Stimulated activated CD4-positive, alpha-beta T cell treated with anti-CD3 and anti-CD28 coated beads, Interleukin-4, amount 100 ng/mL, for 24 hours (primary cell): Measurements from ENCODE around the gene NME9.
"Not testable (repeated sequence)": the region's sequence is repeated elsewhere in the genome, so short reads cannot be mapped to it uniquely, and the experiment has no call there.

Source experiments
- DNase-seq: peaks from one replicate; pipeline ENCODE4 v3.0.0-alpha.2; 2020

NME9 gene, protein sequence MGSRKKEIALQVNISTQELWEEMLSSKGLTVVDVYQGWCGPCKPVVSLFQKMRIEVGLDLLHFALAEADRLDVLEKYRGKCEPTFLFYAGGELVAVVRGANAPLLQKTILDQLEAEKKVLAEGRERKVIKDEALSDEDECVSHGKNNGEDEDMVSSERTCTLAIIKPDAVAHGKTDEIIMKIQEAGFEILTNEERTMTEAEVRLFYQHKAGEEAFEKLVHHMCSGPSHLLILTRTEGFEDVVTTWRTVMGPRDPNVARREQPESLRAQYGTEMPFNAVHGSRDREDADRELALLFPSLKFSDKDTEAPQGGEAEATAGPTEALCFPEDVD

GRCh38 chr3:138329127-138329983 lies at the start of gene NME9:
Gene NME9, minus strand, starts transcription at chr3:138329851. Its CDS starts 516 bp downstream, at chr3:138329335.
- DNase-seq = peak; percentile 88

GRCh38 chr3:138378990-138379389 lies 49.3 kb upstream of the NME9 start:
- DNase-seq = no peak

- DNase-seq = no peak
Observed at GRCh38 chr3:138378331-138378730, 48.7 kb upstream of the NME9 start.

DNA sequence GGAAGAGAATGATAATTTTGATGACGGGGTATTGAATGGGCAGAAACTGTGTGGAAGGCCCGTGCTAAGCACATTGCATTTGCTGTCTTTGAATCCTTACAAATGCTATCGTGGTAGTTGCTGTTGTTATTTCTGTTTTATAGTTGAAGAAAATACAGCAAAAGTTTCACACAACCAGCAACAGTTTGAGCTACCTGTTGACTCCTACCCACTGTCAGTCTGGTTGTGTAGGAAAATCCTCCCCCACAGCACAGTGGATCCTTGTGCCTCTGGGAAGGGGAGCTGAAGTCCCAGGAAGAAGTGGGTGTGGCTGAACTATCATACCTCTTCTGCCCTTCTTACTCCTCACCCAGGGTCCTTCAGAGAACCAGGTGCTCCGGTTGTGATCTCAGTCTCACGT lies 48.2 kb upstream of the NME9 start:
- DNase-seq = no peak

- not testable (repeated sequence) for DNase-seq
Observed at GRCh38 chr3:138377212-138377611, 47.6 kb upstream of the NME9 start.

DNA sequence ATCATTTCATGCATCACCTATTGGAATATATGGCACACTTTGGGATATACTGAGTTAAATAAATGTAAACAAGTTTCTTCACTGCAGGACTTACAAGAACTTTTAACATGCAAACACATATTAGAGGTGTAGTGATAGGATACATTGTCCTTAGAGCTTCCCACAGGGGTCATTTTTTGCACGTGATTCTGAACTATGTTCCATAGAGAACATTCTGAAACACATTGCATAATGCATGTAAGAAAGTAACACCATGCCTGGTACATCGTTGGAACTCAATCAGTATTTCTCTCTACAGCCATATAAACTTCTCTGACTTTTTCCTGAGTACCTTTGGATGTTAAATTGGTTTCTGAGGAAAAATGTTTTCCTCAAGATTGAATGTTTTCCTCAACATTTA lies 47.0 kb upstream of the NME9 start:
- DNase-seq = no peak

- no peak for DNase-seq
Observed at GRCh38 chr3:138375447-138375846, 45.8 kb upstream of the NME9 start.

GRCh38 chr3:138374573-138375134 lies 45.0 kb upstream of the NME9 start:
- no peak for DNase-seq

GRCh38 chr3:138373736-138374094 lies 44.1 kb upstream of the NME9 start:
- DNase-seq = no peak

DNA sequence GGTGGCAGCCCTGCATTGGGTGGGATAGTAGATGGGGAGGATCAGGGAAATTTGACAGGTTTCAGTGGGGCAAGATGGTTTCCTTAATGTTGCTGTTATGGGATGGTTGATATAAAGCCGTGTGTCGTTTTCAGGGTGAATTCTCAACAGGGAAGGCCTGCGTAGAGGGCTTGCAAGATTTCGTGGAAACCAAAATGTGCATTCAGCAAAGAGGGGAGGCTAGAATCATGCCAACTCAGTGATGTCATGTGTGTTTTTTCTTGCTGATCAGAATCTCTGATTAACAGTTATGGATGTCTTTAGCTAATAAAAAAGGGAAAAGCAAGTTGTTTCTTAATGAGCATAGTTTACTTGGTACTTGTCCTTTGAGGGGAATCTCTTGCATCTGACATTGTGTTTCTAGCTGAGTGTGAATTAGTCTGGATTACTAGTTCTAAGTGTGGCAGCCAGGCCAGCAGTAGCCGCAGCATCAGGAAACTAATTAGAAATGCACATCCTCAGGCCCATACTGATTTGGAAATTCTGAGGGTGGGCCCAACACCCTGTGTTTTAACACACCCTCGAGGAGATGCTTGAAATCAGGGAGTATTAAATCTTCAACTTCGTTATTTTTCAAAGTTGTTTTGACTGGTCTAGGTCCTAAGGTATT lies 43.6 kb upstream of the NME9 start:
- no peak for DNase-seq

DNA sequence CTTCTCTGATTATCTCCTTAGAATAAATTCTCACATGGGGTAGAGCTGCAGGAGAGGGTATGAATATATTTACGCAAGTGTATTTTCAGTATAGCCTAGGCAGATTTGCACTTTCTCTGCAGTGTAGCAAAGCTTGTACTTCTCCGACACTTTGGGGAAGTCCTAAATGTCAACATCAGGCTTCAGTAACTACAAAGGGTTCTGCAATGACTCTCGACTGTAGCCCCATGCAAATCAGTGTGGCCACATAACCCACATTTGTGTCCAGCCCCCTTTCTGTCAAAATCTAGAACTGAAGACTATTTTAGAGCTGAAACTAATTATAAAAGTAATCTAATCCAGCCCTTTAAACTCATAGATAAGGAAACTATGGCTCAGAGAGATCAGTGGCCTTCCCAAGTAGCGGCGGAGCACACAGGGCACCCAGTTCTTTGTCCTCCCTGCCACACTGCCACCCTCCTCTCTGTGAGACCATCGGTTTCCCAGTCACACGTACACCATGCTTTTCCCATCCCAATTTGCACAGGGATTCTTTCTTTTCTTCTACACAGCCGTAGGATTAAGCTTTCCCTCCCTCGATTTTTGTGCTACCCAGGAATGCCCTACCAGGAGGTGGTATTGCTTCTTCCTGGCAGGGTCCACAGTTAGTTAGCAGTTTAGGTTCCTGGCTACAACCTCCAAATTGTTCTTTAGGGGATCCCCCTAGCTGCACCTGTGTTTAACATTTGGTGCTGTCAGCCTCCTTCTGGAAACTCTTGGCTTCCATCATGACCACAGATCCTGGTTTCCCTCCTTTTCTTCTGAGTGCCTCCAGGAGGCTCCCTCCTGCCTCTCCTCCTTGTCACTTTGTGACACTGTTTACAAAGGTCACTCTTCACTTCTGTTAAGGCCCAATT lies 41.7 kb upstream of the NME9 start:
- no peak for DNase-seq

- no peak for DNase-seq
Observed at GRCh38 chr3:138370321-138370720, 40.7 kb upstream of the NME9 start.

GRCh38 chr3:138369151-138369900 lies 39.7 kb upstream of the NME9 start:
- no peak for DNase-seq

DNA sequence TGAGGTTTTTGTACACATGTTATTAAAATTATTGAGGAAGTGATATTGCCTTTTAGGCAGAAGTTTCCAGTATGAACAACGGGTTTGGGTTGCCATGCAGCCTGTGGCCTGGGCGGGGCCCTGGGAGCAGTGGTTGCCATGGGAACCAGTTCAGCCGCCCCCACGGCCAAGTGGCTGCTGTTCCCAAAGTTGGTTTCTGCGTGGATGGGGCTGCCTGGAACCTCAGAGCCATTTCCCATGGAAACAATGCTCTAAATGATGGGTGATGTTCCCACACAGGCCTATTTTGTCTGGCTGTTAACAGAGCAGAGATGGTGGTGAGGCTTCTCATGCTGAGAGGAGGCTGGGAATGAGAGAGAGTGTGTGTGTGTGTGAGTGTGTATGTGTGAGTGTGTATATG lies 38.3 kb upstream of the NME9 start:
- DNase-seq = no peak

DNA sequence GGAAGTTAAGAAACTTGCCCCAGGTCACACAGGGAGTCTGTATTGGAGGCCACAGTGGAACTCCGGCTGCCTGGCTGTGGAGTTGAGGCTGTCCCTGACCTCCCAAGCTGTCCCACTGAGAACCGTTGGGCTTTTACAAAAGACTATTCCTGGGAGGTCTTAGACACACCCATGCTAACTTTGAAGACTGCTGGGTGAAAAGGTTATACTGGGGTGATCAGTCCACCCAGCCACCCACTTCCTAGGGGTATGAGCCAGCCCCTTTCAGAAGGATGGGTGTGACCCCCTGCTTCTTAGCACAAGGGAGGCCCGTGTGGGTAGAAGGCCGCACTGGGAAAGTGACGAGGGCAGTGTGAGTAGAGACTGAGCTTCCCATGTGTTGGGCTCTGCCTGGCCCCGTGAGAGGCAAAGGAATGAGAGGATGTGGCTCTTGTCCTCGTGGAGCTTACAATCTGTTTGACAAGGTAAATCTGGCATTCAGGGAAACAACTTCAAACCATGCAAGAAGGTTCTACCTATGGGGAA lies 37.7 kb upstream of the NME9 start:
- DNase-seq = no peak

GRCh38 chr3:138366006-138366759 lies 36.5 kb upstream of the NME9 start:
- no peak for DNase-seq

DNA sequence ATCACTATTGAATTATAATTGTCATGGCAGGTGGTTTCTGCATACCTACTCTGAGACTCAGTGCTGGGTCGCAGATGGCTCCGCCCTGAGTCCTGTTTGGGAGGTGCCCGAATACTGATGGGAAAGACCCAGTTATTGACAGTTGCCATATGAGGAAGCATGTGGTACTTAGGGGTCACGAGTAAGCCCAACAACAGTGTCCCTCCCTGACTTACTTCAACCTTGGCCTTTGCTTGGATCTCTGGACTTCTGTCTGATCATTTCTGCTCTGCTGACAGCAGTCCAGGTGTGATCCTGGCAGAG lies 35.6 kb upstream of the NME9 start:
- no peak for DNase-seq

DNA sequence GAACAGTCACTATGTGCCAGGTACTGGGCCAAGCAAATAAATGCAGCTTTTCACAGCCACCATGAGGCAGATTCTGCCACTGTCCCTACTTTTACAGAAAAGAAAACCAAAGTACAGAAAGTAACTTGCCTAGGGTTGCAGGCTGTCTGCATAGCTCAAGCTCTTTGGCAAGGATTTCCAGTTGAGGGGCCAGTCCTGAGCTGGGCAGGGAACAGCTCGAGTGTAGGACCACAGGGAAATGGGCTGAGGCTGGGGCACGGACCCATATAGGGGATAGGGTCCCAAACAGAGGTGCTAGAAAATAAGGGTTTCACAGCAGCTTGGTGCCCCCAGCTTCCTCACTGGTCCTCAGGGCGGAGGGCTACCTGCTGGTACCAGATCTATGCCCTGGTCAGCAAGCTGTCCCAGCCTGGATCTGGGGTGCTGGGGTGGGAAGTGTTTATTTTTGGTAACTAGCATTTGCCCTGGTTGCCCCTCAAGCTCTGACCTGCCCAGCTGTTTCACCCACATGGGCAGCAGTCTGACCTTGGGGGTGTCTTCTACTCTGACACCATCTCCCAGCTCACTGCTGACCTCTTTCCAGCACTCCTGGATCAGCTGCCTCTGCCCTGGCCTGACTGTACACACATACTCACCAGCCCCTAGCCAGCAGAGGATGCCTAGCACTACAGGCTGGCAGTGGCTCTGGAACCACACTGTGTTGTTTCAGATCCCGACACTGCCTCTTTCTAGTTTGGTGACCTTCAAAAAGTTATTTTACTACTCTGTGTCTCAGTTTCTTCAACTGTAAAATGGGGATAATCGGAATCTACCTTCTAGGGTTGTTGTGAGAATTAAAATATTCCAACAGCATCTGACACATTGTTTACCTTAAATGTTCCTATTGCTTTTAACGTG lies 35.0 kb upstream of the NME9 start:
- no peak for DNase-seq

DNA sequence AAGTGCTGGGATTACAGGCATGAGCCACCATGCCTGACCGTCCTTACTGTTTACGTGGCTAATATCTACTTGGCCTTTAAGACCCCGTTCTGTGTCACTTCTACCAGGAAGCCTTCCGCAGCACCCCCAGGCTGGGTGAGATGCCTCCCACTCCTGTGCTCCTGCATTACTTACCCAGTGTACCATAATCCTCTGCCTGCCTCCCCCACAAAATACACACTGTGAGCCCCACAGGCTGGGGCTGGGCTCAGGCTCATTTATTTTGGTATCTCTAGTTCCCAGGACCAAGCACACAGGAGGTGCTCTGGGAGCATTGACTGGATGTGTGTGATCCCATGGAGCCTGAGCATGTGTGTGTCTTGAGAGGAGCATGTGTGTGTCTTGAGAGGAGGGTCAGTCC lies 33.7 kb upstream of the NME9 start:
- DNase-seq = no peak

GRCh38 chr3:138362538-138362937 lies 32.9 kb upstream of the NME9 start:
- no peak for DNase-seq
